SK-N-SH (cell line): Measurements from ENCODE around the gene SEC24B. TPM values are rescaled to one million over a fixed set of nuclear protein-coding genes. Genes with fewer than 3 reads are reported as not detected.

Experiments used
- CTCF ChIA-PET: fragments of 300-600, 350-600 bp; formaldehyde crosslinking; extraction: SDS; loops from one replicate; lab custom pipeline; 2021; lab: Yijun Ruan, JAX
- POLR2A ChIA-PET: fragments of 350-600 bp; sonication (Branson Sonifier 250); formaldehyde crosslinking; extraction: SDS; loops from one replicate; lab custom pipeline; 2020; ENCODE audit warnings: antibody characterized with exemption, inconsistent platforms; lab: Yijun Ruan, JAX
- DNase-seq: peaks from one replicate; pipeline ENCODE4 v3.0.0; 2012
- H2AFZ ChIP-seq: fragments of 200-600 bp; sonication (generic); 2 replicates; pipeline ENCODE4 v1.8.1; 2016; ENCODE audit warnings: antibody characterized with exemption, mild to moderate bottlenecking, low read depth
- H3F3A ChIP-seq: fragments of 200-600 bp; sonication (generic); replicated peaks from 2 replicates; pipeline ENCODE3; 2016; ENCODE audit warnings: antibody characterized with exemption, mild to moderate bottlenecking; ENCODE audit not compliant: insufficient read depth
- H3K27ac ChIP-seq, 2 experiments: fragments of 200-500 bp in 1 of 2; fragments of 200-600 bp in 1 of 2; sonication (Bioruptor generic) in 1 of 2; sonication (generic), shearing (Covaris generic) in 1 of 2; 2 replicates each; pipeline versions ENCODE4 v1.5.1 to v1.6.1; 2014 to 2016; ENCODE audit warnings: low read depth in 2 of 2, inconsistent platforms in 1 of 2, low read length in 1 of 2, mild to moderate bottlenecking in 1 of 2, mixed read lengths in 1 of 2
- H3K27me3 ChIP-seq: fragments of 200-600 bp; sonication (generic), shearing (Covaris generic); 2 replicates; pipeline ENCODE4 v1.6.1; 2016; ENCODE audit warnings: mixed run types; ENCODE audit not compliant: insufficient read depth
- H3K36me3 ChIP-seq, 2 experiments: fragments of 200-500 bp in 1 of 2; fragments of 200-600 bp in 1 of 2; sonication (Bioruptor generic) in 1 of 2; sonication (generic) in 1 of 2; replicated peaks in 1 of 2; 2 replicates each; pipeline versions ENCODE3 to v1.5.1; 2014 to 2016; ENCODE audit warnings: low read length in 1 of 2, mild to moderate bottlenecking in 1 of 2; ENCODE audit not compliant: insufficient read depth in 2 of 2, control insufficient read depth in 1 of 2
- H3K4me1 ChIP-seq, 2 experiments: fragments of 200-500 bp in 1 of 2; fragments of 200-600 bp in 1 of 2; sonication (Bioruptor generic) in 1 of 2; sonication (generic), shearing (Covaris generic) in 1 of 2; 2 replicates each; pipeline versions ENCODE4 v1.5.1 to v1.6.1; 2014 to 2016; ENCODE audit warnings: low read depth in 1 of 2, low read length in 1 of 2, mixed run types in 1 of 2; ENCODE audit not compliant: insufficient read depth in 2 of 2, control insufficient read depth in 1 of 2
- H3K4me2 ChIP-seq: fragments of 200-600 bp; sonication (generic), shearing (Covaris generic); 2 replicates; pipeline ENCODE4 v1.6.1; 2017; ENCODE audit warnings: mixed run types
- H3K4me3 ChIP-seq, 2 experiments: fragments of 200-500 bp in 1 of 2; fragments of 200-600 bp in 1 of 2; sonication (Bioruptor generic) in 1 of 2; sonication (generic), shearing (Covaris generic) in 1 of 2; 2 replicates each; pipeline versions ENCODE4 v1.5.1 to v1.8.1; 2014 to 2016; ENCODE audit warnings: low read depth in 2 of 2, inconsistent platforms in 1 of 2, low read length in 1 of 2, mild to moderate bottlenecking in 1 of 2, mixed read lengths in 1 of 2, moderate library complexity in 1 of 2
- H3K79me2 ChIP-seq: fragments of 200-600 bp; sonication (generic); 2 replicates; pipeline ENCODE4 v1.8.1; 2017; ENCODE audit warnings: mild to moderate bottlenecking; ENCODE audit not compliant: insufficient read depth
- H3K9ac ChIP-seq: fragments of 200-600 bp; sonication (generic); 2 replicates; pipeline ENCODE4 v1.6.1; 2017; ENCODE audit warnings: mixed run types
- H3K9me2 ChIP-seq: fragments of 200-600 bp; sonication (generic); 2 replicates; pipeline ENCODE4 v1.6.1; 2017; ENCODE audit warnings: mixed run types
- H3K9me3 ChIP-seq: fragments of 200-600 bp; sonication (generic); 2 replicates; pipeline ENCODE4 v1.6.1; 2017; ENCODE audit warnings: mixed run types, mild to moderate bottlenecking, moderate library complexity
- H4K20me1 ChIP-seq: fragments of 200-600 bp; sonication (generic); 2 replicates; pipeline ENCODE4 v1.6.1; 2017; ENCODE audit warnings: mild to moderate bottlenecking, mixed run types; ENCODE audit not compliant: insufficient read depth
- CHD2 ChIP-seq: fragments of 150-350 bp; IDR thresholded peaks from 2 replicates; pipeline ENCODE4 v1.6.1; 2018; ENCODE audit warnings: low read length; ENCODE audit not compliant: partially characterized antibody
- ELF1 ChIP-seq: IDR thresholded peaks from 2 replicates; pipeline ENCODE4 v1.4.0; 2012
- GATA2 ChIP-seq: sonication (generic); formaldehyde crosslinking; IDR thresholded peaks from 2 replicates; pipeline ENCODE4 v1.5.0; 2020; ENCODE audit warnings: mild to moderate bottlenecking, missing genetic modification reagents
- IRF3 ChIP-seq: fragments of 150-350 bp; IDR thresholded peaks from 2 replicates; pipeline ENCODE4 v1.6.1; 2016; ENCODE audit warnings: mild to moderate bottlenecking, low read depth, low read length
- JUND ChIP-seq: IDR thresholded peaks from 2 replicates; pipeline ENCODE4 v1.4.0; 2012
- MXI1 ChIP-seq: IDR thresholded peaks from 2 replicates; pipeline ENCODE4 v1.6.1; 2012; ENCODE audit warnings: mild to moderate bottlenecking, low read depth, low read length, improper control_type of control experiment
- USF1 ChIP-seq: IDR thresholded peaks from 2 replicates; pipeline ENCODE4 v1.4.0; 2012; ENCODE audit warnings: low read depth, borderline replicate concordance
- USF2 ChIP-seq: fragments of 150-350 bp; IDR thresholded peaks from 2 replicates; pipeline ENCODE4 v1.6.1; 2017; ENCODE audit warnings: antibody characterized with exemption, low read length, low read depth, borderline replicate concordance
- WGBS: methylation state at CpG from one replicate; pipeline ENCODE4 v1.1.6; 2017; ENCODE audit warnings: low lambda C conversion rate; 5-methylcytosine and 5-hydroxymethylcytosine counted together
- polyA plus RNA-seq, 3 experiments: library from polyadenylated mRNA; depleted of rRNA; stranded (reverse); fragments of >200 nt; gene quantifications; 2 replicates each; pipeline ENCODE4 v1.2.3, GENCODE V29; 2012
- TF ChIP-seq, protein P1 (sequence below): fragments of 200-600 bp; sonication (generic); IDR thresholded peaks from 2 replicates; pipeline ENCODE4 v1.6.1; 2017; ENCODE audit warnings: antibody characterized with exemption, mild to moderate bottlenecking, moderate library complexity

SEC24B gene
- polyA plus RNA-seq, 1 of the 3 experiments (the other 2 are of a cell fraction): 23.0 TPM

DNA sequence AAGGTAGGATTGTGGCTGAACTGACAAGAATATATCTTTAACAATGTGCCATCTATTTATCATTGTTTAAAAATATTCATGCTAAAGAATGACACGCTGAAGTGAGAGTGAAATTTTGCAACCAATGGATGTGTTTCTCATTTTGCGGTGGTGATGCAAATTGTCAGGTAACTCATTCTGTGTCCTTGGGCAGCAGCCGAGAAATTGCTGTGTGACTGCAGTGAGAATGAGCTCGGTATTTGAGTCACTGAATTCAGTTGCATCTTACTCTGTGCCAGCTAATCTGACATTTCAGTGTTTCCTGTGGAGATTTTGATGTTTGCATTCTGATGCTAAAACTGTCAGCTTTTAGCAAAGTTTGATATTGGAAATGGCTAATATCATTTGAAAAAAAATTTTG, 154.6 kb downstream of the SEC24B start (continued):
- TF ChIP-seq, protein P1, sequence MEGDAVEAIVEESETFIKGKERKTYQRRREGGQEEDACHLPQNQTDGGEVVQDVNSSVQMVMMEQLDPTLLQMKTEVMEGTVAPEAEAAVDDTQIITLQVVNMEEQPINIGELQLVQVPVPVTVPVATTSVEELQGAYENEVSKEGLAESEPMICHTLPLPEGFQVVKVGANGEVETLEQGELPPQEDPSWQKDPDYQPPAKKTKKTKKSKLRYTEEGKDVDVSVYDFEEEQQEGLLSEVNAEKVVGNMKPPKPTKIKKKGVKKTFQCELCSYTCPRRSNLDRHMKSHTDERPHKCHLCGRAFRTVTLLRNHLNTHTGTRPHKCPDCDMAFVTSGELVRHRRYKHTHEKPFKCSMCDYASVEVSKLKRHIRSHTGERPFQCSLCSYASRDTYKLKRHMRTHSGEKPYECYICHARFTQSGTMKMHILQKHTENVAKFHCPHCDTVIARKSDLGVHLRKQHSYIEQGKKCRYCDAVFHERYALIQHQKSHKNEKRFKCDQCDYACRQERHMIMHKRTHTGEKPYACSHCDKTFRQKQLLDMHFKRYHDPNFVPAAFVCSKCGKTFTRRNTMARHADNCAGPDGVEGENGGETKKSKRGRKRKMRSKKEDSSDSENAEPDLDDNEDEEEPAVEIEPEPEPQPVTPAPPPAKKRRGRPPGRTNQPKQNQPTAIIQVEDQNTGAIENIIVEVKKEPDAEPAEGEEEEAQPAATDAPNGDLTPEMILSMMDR: no peak
- TF ChIP-seq CHD2: no peak

- Histone ChIP-seq H3K9me2 (no peaks in the 10 kb centered on the region), H3K27me3 (no peaks in the 10 kb centered on the region), H2AFZ (no peak overlapping the region), H3K36me3 (no peaks in the 10 kb centered on the region)
- POLR2A ChIA-PET: no interaction called here
- no peak for TF ChIP-seq JUND
- TF ChIP-seq USF2: no peak
- TF ChIP-seq CHD2: no peak
- no peak for TF ChIP-seq USF1
- no peak for TF ChIP-seq MXI1
- no peak for TF ChIP-seq GATA2 (CRISPR knock-in tag)
- no peak for TF ChIP-seq IRF3
- TF ChIP-seq ELF1: no peak
- TF ChIP-seq, all 33 proteins: peak for 0
- H3K4me3 ChIP-seq: no peak overlapping the region
- no peak overlapping the region for H3K9ac ChIP-seq
- H4K20me1 ChIP-seq: no peaks in the 10 kb centered on the region
- WGBS: 100% methylated on average over 1 of the region's 2 CpGs
- no peak overlapping the region for H3K4me2 ChIP-seq
- H3K79me2 ChIP-seq: no peaks in the 10 kb centered on the region
- no peaks in the 10 kb centered on the region for H3F3A ChIP-seq
- H3K4me1 ChIP-seq: no peaks in the 10 kb centered on the region; a peak in 1 of 4 replicates
- DNase-seq: no peak
- CTCF ChIA-PET: no interaction called here
- H3K9me3 ChIP-seq: no peaks in the 10 kb centered on the region
- no peak overlapping the region for H3K27ac ChIP-seq
These were observed 155.5 kb downstream of the SEC24B start for GRCh38 chr4:109589119-109589518.

- no peak overlapping the region for H3K9ac ChIP-seq
- WGBS: 90% methylated on average over 2 of the region's 2 CpGs
- H2AFZ ChIP-seq: no peak overlapping the region
- H3F3A ChIP-seq: no peaks in the 10 kb centered on the region
- H3K9me3 ChIP-seq: no peaks in the 10 kb centered on the region
- H4K20me1 ChIP-seq: no peaks in the 10 kb centered on the region
- H3K36me3 ChIP-seq: no peaks in the 10 kb centered on the region
- H3K4me3 ChIP-seq: no peak overlapping the region
- TF ChIP-seq, protein P1: no peak
- TF ChIP-seq IRF3: no peak
- H3K9me2 ChIP-seq: no peaks in the 10 kb centered on the region
- no peaks in the 10 kb centered on the region for H3K79me2 ChIP-seq
- no peak for DNase-seq
- H3K27me3 ChIP-seq: no peaks in the 10 kb centered on the region
- no peak overlapping the region for H3K27ac ChIP-seq
- POLR2A ChIA-PET: no interaction called here
- no peaks in the 10 kb centered on the region; a peak in 1 of 4 replicates for H3K4me1 ChIP-seq
- CTCF ChIA-PET: no interaction called here
- H3K4me2 ChIP-seq: no peak overlapping the region
These were observed 156.0 kb downstream of the SEC24B start for GRCh38 chr4:109589605-109590004.
